Hepatocyte (in vitro differentiated cells): ENCODE results near the gene FXYD1. TPM values are rescaled to one million over a fixed set of nuclear protein-coding genes. Genes with fewer than 3 reads are reported as not detected.
"Not testable (repeated sequence)": the region's sequence is repeated elsewhere in the genome, so short reads cannot be mapped to it uniquely, and the experiment has no call there.

Experiments
- DNase-seq: peaks from one replicate; pipeline ENCODE4 v3.0.0-alpha.2; 2016; ENCODE audit warnings: low spot score
- H2AFZ ChIP-seq: fragments of 200-600 bp; sonication (generic); 2 replicates; pipeline ENCODE4 v1.6.0; 2016; ENCODE audit warnings: antibody characterized with exemption, mild to moderate bottlenecking
- H3K27ac ChIP-seq: fragments of 200-600 bp; sonication (generic); 2 replicates; pipeline ENCODE4 v1.5.1; 2016; ENCODE audit warnings: mild to moderate bottlenecking
- H3K27me3 ChIP-seq: fragments of 200-600 bp; sonication (generic); 2 replicates; pipeline ENCODE4 v1.6.1; 2016
- H3K36me3 ChIP-seq: fragments of 200-600 bp; sonication (generic); replicated peaks from 2 replicates; pipeline ENCODE4 v1.5.1; 2016; ENCODE audit warnings: low read depth; ENCODE audit not compliant: insufficient read depth
- H3K4me1 ChIP-seq: fragments of 200-600 bp; sonication (generic); 2 replicates; pipeline ENCODE4 v1.5.1; 2016; ENCODE audit warnings: mild to moderate bottlenecking, moderate library complexity; ENCODE audit not compliant: insufficient read depth
- H3K4me2 ChIP-seq: fragments of 200-600 bp; sonication (generic); 2 replicates; pipeline ENCODE4 v1.6.0; 2016
- H3K4me3 ChIP-seq: fragments of 200-600 bp; sonication (generic); 2 replicates; pipeline ENCODE4 v1.5.1; 2016; ENCODE audit warnings: mild to moderate bottlenecking
- H3K79me2 ChIP-seq: fragments of 200-600 bp; sonication (generic); 2 replicates; pipeline ENCODE4 v1.6.0; 2017; ENCODE audit warnings: mild to moderate bottlenecking
- H3K9me2 ChIP-seq: fragments of 200-600 bp; sonication (generic); replicated peaks from 2 replicates; pipeline ENCODE4 v1.6.0; 2017; ENCODE audit warnings: mild to moderate bottlenecking; ENCODE audit not compliant: insufficient read depth
- H3K9me3 ChIP-seq: fragments of 200-600 bp; sonication (generic); 2 replicates; pipeline ENCODE4 v1.5.1; 2016; ENCODE audit warnings: low read depth, mild to moderate bottlenecking
- H4K20me1 ChIP-seq: fragments of 200-600 bp; sonication (generic); 2 replicates; pipeline ENCODE4 v1.6.0; 2016; ENCODE audit warnings: mild to moderate bottlenecking; ENCODE audit not compliant: insufficient read depth, poor library complexity, severe bottlenecking
- EZH2 ChIP-seq: fragments of 200-600 bp; sonication (generic); IDR thresholded peaks from 2 replicates; pipeline ENCODE4 v1.6.1; 2016; ENCODE audit warnings: antibody characterized with exemption, mild to moderate bottlenecking, borderline replicate concordance
- EZH2phosphoT487 ChIP-seq: fragments of 200-600 bp; sonication (generic); IDR thresholded peaks from one replicate; pipeline ENCODE4 v1.6.1; 2018; ENCODE audit warnings: antibody characterized with exemption, mild to moderate bottlenecking, low read depth, moderate library complexity; ENCODE audit not compliant: unreplicated experiment, severe bottlenecking
- WGBS: methylation state at CpG from one replicate; pipeline ENCODE4 v1.1.6; 2016; ENCODE audit warnings: low lambda C conversion rate; ENCODE audit errors: missing lambda C conversion rate; 5-methylcytosine and 5-hydroxymethylcytosine counted together
- polyA plus RNA-seq: library from polyadenylated mRNA; unstranded; fragments of >200 nt; fragmentation: Nextera tagmentation; extraction: Ambion mirVana; gene quantifications from 2 replicates; pipeline ENCODE4 v1.2.1, GENCODE V29; 2016
- total RNA-seq: library from RNA; depleted of rRNA; stranded (reverse); fragments of >200 nt; gene quantifications from 2 replicates; pipeline ENCODE4 v1.2.3, GENCODE V29; 2014
- TF ChIP-seq, protein P1 (sequence below): fragments of 200-600 bp; sonication (generic); IDR thresholded peaks from 2 replicates; pipeline ENCODE4 v1.5.1; 2016; ENCODE audit warnings: antibody characterized with exemption, mild to moderate bottlenecking; ENCODE audit not compliant: poor library complexity

Gene FXYD1
- total and polyA plus RNA-seq, 2 experiments from 2014 or later = 2.9 to 22.0 TPM

DNA sequence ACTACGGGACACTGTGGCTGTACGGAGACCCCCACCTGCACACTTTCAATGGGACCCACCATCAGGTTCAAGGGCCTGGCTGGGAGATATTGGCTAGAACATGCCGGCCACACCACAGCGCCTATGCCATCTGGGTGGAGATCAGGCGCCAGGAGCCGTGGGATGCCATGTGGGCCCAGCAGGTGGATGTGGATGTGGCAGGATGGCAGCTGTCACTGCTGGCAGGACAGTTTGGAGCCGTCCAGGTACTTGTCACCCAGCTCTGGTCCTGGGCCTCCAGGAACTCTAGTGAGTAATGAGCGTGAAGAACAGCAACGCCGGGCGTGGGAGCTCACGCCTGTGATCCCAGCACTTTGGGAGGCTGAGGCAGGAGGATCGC lies 38.7 kb upstream of the FXYD1 start:
- no peaks in the 10 kb centered on the region for H3K79me2 ChIP-seq
- peaks cover 1% of the 10 kb centered on the region for H3K4me1 ChIP-seq
- no peak overlapping the region for H2AFZ ChIP-seq
- H3K27me3 ChIP-seq = no peaks in the 10 kb centered on the region
- 95% methylated on average over 13 of the region's 13 CpGs for whole genome bisulfite sequencing
- no peaks in the 10 kb centered on the region for H3K9me3 ChIP-seq
- H3K36me3 ChIP-seq = no peaks in the 10 kb centered on the region
- H3K4me2 ChIP-seq = no peak overlapping the region
- TF ChIP-seq, protein P1, sequence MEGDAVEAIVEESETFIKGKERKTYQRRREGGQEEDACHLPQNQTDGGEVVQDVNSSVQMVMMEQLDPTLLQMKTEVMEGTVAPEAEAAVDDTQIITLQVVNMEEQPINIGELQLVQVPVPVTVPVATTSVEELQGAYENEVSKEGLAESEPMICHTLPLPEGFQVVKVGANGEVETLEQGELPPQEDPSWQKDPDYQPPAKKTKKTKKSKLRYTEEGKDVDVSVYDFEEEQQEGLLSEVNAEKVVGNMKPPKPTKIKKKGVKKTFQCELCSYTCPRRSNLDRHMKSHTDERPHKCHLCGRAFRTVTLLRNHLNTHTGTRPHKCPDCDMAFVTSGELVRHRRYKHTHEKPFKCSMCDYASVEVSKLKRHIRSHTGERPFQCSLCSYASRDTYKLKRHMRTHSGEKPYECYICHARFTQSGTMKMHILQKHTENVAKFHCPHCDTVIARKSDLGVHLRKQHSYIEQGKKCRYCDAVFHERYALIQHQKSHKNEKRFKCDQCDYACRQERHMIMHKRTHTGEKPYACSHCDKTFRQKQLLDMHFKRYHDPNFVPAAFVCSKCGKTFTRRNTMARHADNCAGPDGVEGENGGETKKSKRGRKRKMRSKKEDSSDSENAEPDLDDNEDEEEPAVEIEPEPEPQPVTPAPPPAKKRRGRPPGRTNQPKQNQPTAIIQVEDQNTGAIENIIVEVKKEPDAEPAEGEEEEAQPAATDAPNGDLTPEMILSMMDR = no peak
- TF ChIP-seq EZH2 = no peak
- no peaks in the 10 kb centered on the region for H3K9me2 ChIP-seq
- no peak overlapping the region for H3K27ac ChIP-seq
- no peak for DNase-seq
- H4K20me1 ChIP-seq = no peaks in the 10 kb centered on the region
- H3K4me3 ChIP-seq = no peak overlapping the region

DNA sequence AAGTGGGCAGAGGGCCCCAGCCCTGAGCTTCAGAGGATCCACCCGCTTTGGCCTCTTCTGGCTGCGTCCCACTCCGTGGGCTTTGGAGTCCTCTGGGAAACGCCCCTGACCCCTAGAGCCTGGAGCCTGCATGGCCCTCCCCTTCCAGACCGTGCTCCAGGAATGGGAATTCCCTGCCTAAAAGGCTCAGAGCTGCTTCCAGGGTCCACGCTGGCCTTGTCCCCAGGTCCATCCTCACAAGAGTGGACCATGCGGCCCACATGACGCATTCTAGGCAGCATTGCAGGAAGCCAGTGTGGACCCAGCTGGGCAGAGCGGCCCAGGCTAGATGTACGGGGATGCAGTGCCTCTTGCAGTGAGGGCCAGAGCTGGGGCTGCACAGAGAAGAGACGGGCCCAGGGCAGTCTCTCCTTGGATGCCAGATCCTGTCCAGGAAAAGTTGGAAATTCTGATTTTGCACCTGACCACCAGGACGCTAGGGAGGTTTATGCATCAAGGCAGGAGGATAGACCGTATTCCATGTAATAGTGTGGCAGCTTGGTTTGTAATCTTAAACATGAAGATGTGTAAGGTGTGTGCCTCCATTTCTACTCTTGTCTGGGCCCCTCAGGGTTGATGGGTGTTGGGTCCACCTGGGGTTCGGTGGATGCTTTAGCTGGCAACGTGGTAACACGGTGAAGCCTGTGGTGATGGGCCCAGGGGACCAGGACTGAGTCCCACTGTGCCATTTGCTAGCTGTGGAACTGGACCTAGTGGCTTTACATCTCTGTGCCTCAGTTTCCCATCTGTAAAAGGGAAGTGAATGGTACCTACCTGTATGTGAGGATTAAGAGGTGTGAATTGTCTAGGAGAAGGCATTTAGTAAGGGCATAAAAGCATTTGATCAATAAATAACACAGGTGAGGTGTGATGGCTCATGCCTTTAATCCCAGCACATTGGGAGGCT lies 37.8 kb upstream of the FXYD1 start:
- Histone ChIP-seq H3K9me2 (no peaks in the 10 kb centered on the region), H3K79me2 (no peaks in the 10 kb centered on the region), H3K4me3 (no peak overlapping the region), H4K20me1 (no peaks in the 10 kb centered on the region), H3K9me3 (no peaks in the 10 kb centered on the region), H3K36me3 (no peaks in the 10 kb centered on the region), H2AFZ (no peak overlapping the region), H3K4me2 (no peak overlapping the region), H3K4me1 (no peaks in the 10 kb centered on the region), H3K27me3 (no peaks in the 10 kb centered on the region), H3K27ac (no peak overlapping the region)
- DNase-seq = no peak
- TF ChIP-seq EZH2phosphoT487 (no peak), EZH2 (no peak)
- TF ChIP-seq, protein P1 = no peak
- WGBS = 76% methylated on average over 16 of the region's 16 CpGs

DNA sequence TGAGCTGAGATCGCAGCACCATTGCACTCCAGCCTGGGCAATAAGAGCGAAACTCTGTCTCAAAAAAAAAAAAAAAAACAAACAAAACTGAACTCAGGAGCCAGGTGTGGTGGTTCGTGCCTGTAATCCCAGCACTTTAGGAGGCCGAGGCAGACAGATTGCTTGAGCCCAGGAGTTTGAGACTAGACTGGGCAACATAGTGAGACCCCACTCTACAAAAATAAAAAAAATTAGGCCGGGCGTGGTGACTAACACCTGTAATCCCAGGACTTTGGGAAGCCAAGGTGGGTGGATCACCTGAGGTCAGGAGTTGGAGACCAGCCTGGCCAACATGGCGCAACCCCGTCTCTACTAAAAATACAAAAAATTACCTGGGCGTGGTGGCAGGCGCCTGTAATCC lies 36.7 kb upstream of the FXYD1 start:
- not testable (repeated sequence) for H3K4me2 ChIP-seq, H3K79me2 ChIP-seq, H4K20me1 ChIP-seq, H3K9me2 ChIP-seq, H3K36me3 ChIP-seq, H3K27me3 ChIP-seq, H3K4me3 ChIP-seq, DNase-seq, H3K4me1 ChIP-seq, H3K9me3 ChIP-seq, H2AFZ ChIP-seq, H3K27ac ChIP-seq
- 97% methylated on average over 10 of the region's 10 CpGs for WGBS

DNA sequence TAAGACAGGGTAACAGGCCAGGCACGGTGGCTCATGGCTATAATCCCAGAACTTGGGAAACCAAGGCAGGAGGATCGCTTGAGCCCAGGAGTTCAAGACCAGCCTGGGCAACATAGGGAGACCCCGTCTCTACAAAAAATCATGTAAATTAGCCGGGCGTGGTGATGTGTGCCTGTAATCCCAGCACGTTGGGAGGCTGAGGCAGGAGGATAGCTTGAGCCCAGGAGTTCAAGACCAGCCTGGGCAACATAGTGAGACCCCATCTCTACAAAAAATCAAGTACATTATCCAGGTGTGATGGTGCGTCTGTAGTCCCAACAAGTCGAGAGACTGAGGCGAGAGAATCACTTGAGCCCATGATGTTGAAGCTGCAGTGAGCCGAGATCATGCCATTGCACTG lies 35.0 kb upstream of the FXYD1 start:
- not testable (repeated sequence) for DNase-seq, H3K36me3 ChIP-seq, H3K27me3 ChIP-seq, H3K4me3 ChIP-seq, H3K4me1 ChIP-seq, H3K4me2 ChIP-seq, H3K9me2 ChIP-seq, H2AFZ ChIP-seq, H3K9me3 ChIP-seq, H3K79me2 ChIP-seq, H4K20me1 ChIP-seq, H3K27ac ChIP-seq
- 79% methylated on average over 10 of the region's 10 CpGs for WGBS
